ENCODE results near the gene HIPK2. TPM values are rescaled to one million over a fixed set of nuclear protein-coding genes. Genes with fewer than 3 reads are reported as not detected.

HIPK2 gene
- total and polyA plus RNA-seq, 2 of the 4 experiments (the other 2 are of a cell fraction), result 22.0 to 27.1 TPM

GRCh38 chr7:139727151-139727705 lies 50.6 kb downstream of the HIPK2 start:
- peak; percentile 69 for DNase-seq
- peak overlapping the region; percentile 13; the same call in 1 of the 2 replicates for H3K18ac ChIP-seq (ENCODE audit: low read depth, low read length)
- 0 out of 2 replicates have a peak overlapping the region, but pooled peaks have one; percentile 30 for H3K27ac ChIP-seq (ENCODE audit: insufficient read depth, low read length)
- peak overlapping the region; percentile 22; the same call in 1 of the 2 replicates for H2BK20ac ChIP-seq (ENCODE audit: low read depth, low read length)
- H3K14ac ChIP-seq (replicated peaks; ENCODE audit: low read depth, low read length), result peak overlapping the region; percentile 49; the same call in 1 of the 2 replicates
- no peak overlapping the region for H3K9ac ChIP-seq (ENCODE audit: low read depth, low read length)
- CTCF ChIA-PET, result no interaction called here
- H2BK120ac ChIP-seq (ENCODE audit: low read depth, low read length), result no peak overlapping the region
- peak overlapping the region; percentile 18; the same call in 1 of the 2 replicates for H3K4ac ChIP-seq (ENCODE audit: low read depth, low read length)
- peaks cover 22% of the 10 kb centered on the region for H3K36me3 ChIP-seq (ENCODE audit: control insufficient read depth, insufficient read depth, low read length)
- peak overlapping the region; percentile 55 for H2AK5ac ChIP-seq (ENCODE audit: low read depth, low read length)
- no CpG with 5 or more reads among the region's 3 CpGs for WGBS, 2 experiments (ENCODE audit: extremely low coverage in 2 of 2, insufficient read length in 1 of 2)
- dilution Hi-C loops (cut with HindIII; ENCODE audit: low sequenced_read_pairs, unreplicated experiment), result no loop called here
- BruUV-seq (replicated peaks), result no TSS peak
- H4K5ac ChIP-seq (ENCODE audit: low read depth, low read length), result no peak overlapping the region
- POLR2A ChIA-PET (ENCODE audit: unreplicated experiment), result no interaction called here
- intact Hi-C loops (cut with micrococcal nuclease), result no loop called here
- 0 out of 4 replicates have a peak overlapping the region, but pooled peaks of 1 of the 2 experiments have one; percentile 28 for H4K8ac ChIP-seq (ENCODE audit: low read depth in 2 of 2, low read length in 2 of 2)
- no peak overlapping the region for H2BK15ac ChIP-seq (ENCODE audit: low read depth, low read length)
- H3K4me2 ChIP-seq (ENCODE audit: low read depth, low read length), result peak overlapping the region; percentile 16
- H3K4me1 ChIP-seq (ENCODE audit: control insufficient read depth, insufficient read depth, low read length), result peaks cover 40% of the 10 kb centered on the region
- no peak overlapping the region for H4K91ac ChIP-seq (ENCODE audit: insufficient read depth, low read depth, low read length)
- H2AFZ ChIP-seq (replicated peaks; ENCODE audit: low read length, poor library complexity), result no peak overlapping the region
- no peak overlapping the region for H3K56ac ChIP-seq (ENCODE audit: extremely low read depth, insufficient read depth, low read length)
- peaks cover 83% of the 10 kb centered on the region for H4K20me1 ChIP-seq (ENCODE audit: insufficient read depth, low read length)
- H3K4me3 ChIP-seq (ENCODE audit: insufficient read depth, low read depth, low read length), result no peak overlapping the region
- H3K9me3 ChIP-seq (ENCODE audit: control insufficient read depth, insufficient read depth, low read length), result peaks cover 2% of the 10 kb centered on the region; the same call in 1 of the 2 replicates
- no peaks in the 10 kb centered on the region for H3K27me3 ChIP-seq (ENCODE audit: control insufficient read depth, insufficient read depth, low read length)
- H3K23ac ChIP-seq (ENCODE audit: low read depth, low read length), result peak overlapping the region; percentile 63; the same call in 1 of the 2 replicates
- peak overlapping the region; percentile 2 for H2BK5ac ChIP-seq (ENCODE audit: low read depth, low read length, poor library complexity, severe bottlenecking)
- H3K79me1 ChIP-seq (ENCODE audit: low read depth in 1 of 2, low read length in 2 of 2), result peaks cover 32 to 77% of the 10 kb centered on the region in 2 experiments
- TF ChIP-seq FOS (IDR thresholded peaks at IDR 0.05; ENCODE audit: low read depth, low read length) (no peak), MAFK (IDR thresholded peaks at IDR 0.05; ENCODE audit: low read depth, low read length) (no peak), SMC3 (IDR thresholded peaks at IDR 0.05; ENCODE audit: low read depth, low read length) (no peak), POLR2A (IDR thresholded peaks at IDR 0.05; ENCODE audit: low read depth, low read length) (no peak), NFE2L2 (IDR thresholded peaks at IDR 0.05; ENCODE audit: low read depth, low read length) (no peak), BHLHE40 (IDR thresholded peaks at IDR 0.05; ENCODE audit: low read depth, low read length) (no peak), USF2 (IDR thresholded peaks at IDR 0.05; ENCODE audit: low read depth, low read length) (no peak), MXI1 (IDR thresholded peaks at IDR 0.05; ENCODE audit: borderline replicate concordance, low read depth, low read length) (no peak), RCOR1 (IDR thresholded peaks at IDR 0.05; ENCODE audit: insufficient replicate concordance, low read length) (no peak), ELK1 (IDR thresholded peaks at IDR 0.05; ENCODE audit: borderline replicate concordance, low read depth, low read length) (no peak), CHD1 (IDR thresholded peaks at IDR 0.05; ENCODE audit: low read depth, low read length) (no peak)
- peak; percentile 13; the same call in 1 of the 2 replicates for ATAC-seq (ENCODE audit: low read depth)
- H2AK9ac ChIP-seq (replicated peaks; ENCODE audit: low read depth, low read length, poor library complexity), result no peak overlapping the region
- peaks cover 35% of the 10 kb centered on the region for H3K9me1 ChIP-seq (ENCODE audit: insufficient read depth, low read length)
- in situ Hi-C loops (cut with MboI; ENCODE audit: low sequenced_read_pairs), result no loop called here

Data from IMR-90 (cell line).